Uterus (tissue), 4 donors: Measurements from ENCODE around the gene ZDHHC8. TPM values are rescaled to one million over a fixed set of nuclear protein-coding genes. Genes with fewer than 3 reads are reported as not detected.
A peak's percentile ranks its signal among the peaks of the same experiment; 100 is the strongest.

Experiments used
- DNase-seq, 2 donors: peaks; one replicate each; pipeline ENCODE4 v3.0.0-alpha.2; 2019 to 2020
- H3K27ac ChIP-seq, 2 donors: fragments of 200-600 bp; sonication (generic); 1 replicate in 1 of 2; 2 replicates in 1 of 2; pipeline ENCODE4 v1.5.1; 2016 to 2018
- H3K27me3 ChIP-seq, 2 donors: fragments of 200-600 bp; sonication (generic); one replicate each; pipeline ENCODE4 v1.5.1; 2018 to 2019; ENCODE audit warnings: control low read depth in 1 of 2
- H3K36me3 ChIP-seq, 2 donors: fragments of 200-600 bp; sonication (generic); one replicate each; pipeline ENCODE4 v1.5.1; 2019; ENCODE audit warnings: control low read depth in 1 of 2
- H3K4me1 ChIP-seq, 2 donors: fragments of 200-600 bp; sonication (generic); one replicate each; pipeline ENCODE4 v1.5.1; 2018 to 2019; ENCODE audit warnings: control low read depth in 1 of 2
- H3K4me3 ChIP-seq, 2 donors: fragments of 200-600 bp; sonication (generic); 1 replicate in 1 of 2; 2 replicates in 1 of 2; pipeline ENCODE4 v1.5.1; 2018 to 2019; ENCODE audit warnings: mild to moderate bottlenecking in 1 of 2
- H3K9me3 ChIP-seq, 2 donors: fragments of 200-600 bp; sonication (generic); one replicate each; pipeline ENCODE4 v1.5.1; 2019; ENCODE audit warnings: control low read depth in 1 of 2
- CTCF ChIP-seq, 4 experiments: fragments of 200-600 bp in 2 of 4; fragments of 450-650 bp in 2 of 4; sonication (generic) in 2 of 4; IDR thresholded peaks; one replicate each; pipeline ENCODE4 v1.5.1; 2016 to 2019; ENCODE audit warnings: antibody characterized with exemption in 4 of 4, mild to moderate bottlenecking in 2 of 4, moderate library complexity in 1 of 4
- POLR2A ChIP-seq, 2 donors: fragments of 450-650 bp; IDR thresholded peaks; one replicate each; pipeline ENCODE4 v1.6.1; 2016; ENCODE audit warnings: antibody characterized with exemption in 2 of 2, mild to moderate bottlenecking in 1 of 2, moderate library complexity in 1 of 2
- intact Hi-C: fragments of 100-400 bp; cut with DNase I; formaldehyde crosslinking; loops from one replicate; pipeline ENCODE4 v1.15.1; 2023; ENCODE audit warnings: low total_unique reads
- total RNA-seq, 4 donors: library from RNA; depleted of rRNA in 3 of 4; stranded (reverse); fragments of >200 nt in 3 of 4; gene quantifications; one replicate each; pipeline versions ENCODE4 v1.1.0 to v1.2.4, GENCODE V29; 2014 to 2023
- donor health status: DM: yes; HTN: yes; CAD: no.

The ZDHHC8 gene
- total RNA-seq, 4 donors from 2014 or later = 2.4 to 87.9 (median 20.1) TPM

GRCh38 chr22:20114506-20115475, 16.8 kb upstream of the ZDHHC8 start:
- Histone ChIP-seq H3K9me3 (no peaks in the 10 kb centered on the region), H3K4me3 (no peak overlapping the region), H3K27me3 (no peaks in the 10 kb centered on the region), H3K27ac (no peak overlapping the region), H3K4me1 (peaks cover 4 to 7% of the 10 kb centered on the region in 2 donors), H3K36me3 (no peaks in the 10 kb centered on the region)
- no peak for DNase-seq
- TF ChIP-seq CTCF (IDR thresholded peaks at IDR 0.05) (no peak), POLR2A (IDR thresholded peaks at IDR 0.05) (no peak)
- intact Hi-C loops = loop anchor here (10.0 kb wide), 1 partner anchor 140 kb away; no protein-coding TSS in a partner anchor

- Histone ChIP-seq H3K27ac (peak within 1 kb of the TSS; percentile 75 to 87), H3K4me1 (peaks cover 4 to 7% of the 10 kb centered on the region in 2 donors), H3K9me3 (no peaks in the 10 kb centered on the region), H3K36me3 (no peaks in the 10 kb centered on the region), H3K27me3 (no peaks in the 10 kb centered on the region), H3K4me3 (peak within 1 kb of the TSS; percentile 51 to 95)
- DNase-seq = no peak
- TF ChIP-seq POLR2A (IDR thresholded peaks at IDR 0.05) = no peak
- TF ChIP-seq CTCF (IDR thresholded peaks at IDR 0.05) = no peak
- intact Hi-C loops = loop anchor here (10.0 kb wide), 1 partner anchor 141 kb away; no protein-coding TSS in a partner anchor
Observed at GRCh38 chr22:20115691-20116375, 15.8 kb upstream of the ZDHHC8 start, which contains the start of gene RANBP1. RANBP1 (plus strand) TSS chr22:20116104; CDS start chr22:20116185, 81 bp downstream.

GRCh38 chr22:20116376-20116950, 15.1 kb upstream of the ZDHHC8 start:
- Histone ChIP-seq H3K36me3 (no peaks in the 10 kb centered on the region), H3K4me3 (peak overlapping the region; percentile 51 to 95), H3K27me3 (no peaks in the 10 kb centered on the region), H3K27ac (peak overlapping the region; percentile 75 to 87), H3K4me1 (peaks cover 4 to 7% of the 10 kb centered on the region in 2 donors), H3K9me3 (no peaks in the 10 kb centered on the region)
- intact Hi-C loops = loop anchor here (10.0 kb wide), 1 partner anchor 142 kb away; no protein-coding TSS in a partner anchor
- TF ChIP-seq POLR2A (IDR thresholded peaks at IDR 0.05) (no peak), CTCF (IDR thresholded peaks at IDR 0.05) (no peak)
- peak in 1 of 2 donors; percentile 41 for DNase-seq

- H3K4me1 ChIP-seq = peaks cover 4 to 7% of the 10 kb centered on the region in 2 donors
- H3K36me3 ChIP-seq = no peaks in the 10 kb centered on the region
- TF ChIP-seq POLR2A (IDR thresholded peaks at IDR 0.05) (peak; percentile 58 to 68), CTCF (IDR thresholded peaks at IDR 0.05) (peak in 3 of 4 experiments; percentile 9 to 44 (median 22))
- DNase-seq = peak; percentile 98 to 99
- H3K27me3 ChIP-seq = no peaks in the 10 kb centered on the region
- H3K4me3 ChIP-seq = peak within 1 kb of the TSS; percentile 51 to 95
- intact Hi-C loops = loop anchor here (10.0 kb wide), 1 partner anchor 142 kb away; no protein-coding TSS in a partner anchor
- no peaks in the 10 kb centered on the region for H3K9me3 ChIP-seq
- H3K27ac ChIP-seq = peak within 1 kb of the TSS; percentile 75 to 87
Observed at GRCh38 chr22:20116951-20117632, 14.5 kb upstream of the ZDHHC8 start, which contains the start of gene TRMT2A. TRMT2A (minus strand) TSS chr22:20117226; CDS start chr22:20116906, 320 bp downstream.
